Measurements from ENCODE around the gene MMAB. TPM values are rescaled to one million over a fixed set of nuclear protein-coding genes. Genes with fewer than 3 reads are reported as not detected.
A peak's percentile ranks its signal among the peaks of the same experiment; 100 is the strongest.

Gene MMAB
- total RNA-seq, 4 donors from 2014 or later = 20.0 to 25.3 (median 21.0) TPM

DNA sequence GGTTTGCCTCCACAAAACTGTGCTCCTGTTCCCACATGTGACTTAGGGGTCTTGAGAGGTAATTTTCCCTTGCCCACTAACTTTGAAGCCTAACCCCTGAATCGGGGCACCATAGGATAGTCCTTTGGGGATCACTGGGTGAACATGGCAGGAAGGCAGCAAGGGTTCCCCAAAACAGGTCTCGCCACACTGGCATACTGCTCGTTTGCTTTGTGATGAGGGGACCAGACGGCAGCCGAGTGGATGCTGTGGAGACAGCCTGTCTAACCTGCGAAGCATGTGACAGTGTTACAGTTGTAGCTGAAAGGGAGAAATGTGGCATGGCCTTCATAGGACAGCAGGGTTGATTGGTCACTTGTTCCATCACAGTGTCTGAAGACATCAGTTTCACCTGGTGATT, 53.5 kb downstream of the MMAB start:
- H3K36me3 ChIP-seq = peaks cover 73 to 99% (median 84%) of the 10 kb centered on the region in 4 donors
- H3K4me1 ChIP-seq = peaks cover 7 to 26% (median 21%) of the 10 kb centered on the region in 4 donors
- 86% methylated on average over 6 of the region's 6 CpGs for WGBS

DNA sequence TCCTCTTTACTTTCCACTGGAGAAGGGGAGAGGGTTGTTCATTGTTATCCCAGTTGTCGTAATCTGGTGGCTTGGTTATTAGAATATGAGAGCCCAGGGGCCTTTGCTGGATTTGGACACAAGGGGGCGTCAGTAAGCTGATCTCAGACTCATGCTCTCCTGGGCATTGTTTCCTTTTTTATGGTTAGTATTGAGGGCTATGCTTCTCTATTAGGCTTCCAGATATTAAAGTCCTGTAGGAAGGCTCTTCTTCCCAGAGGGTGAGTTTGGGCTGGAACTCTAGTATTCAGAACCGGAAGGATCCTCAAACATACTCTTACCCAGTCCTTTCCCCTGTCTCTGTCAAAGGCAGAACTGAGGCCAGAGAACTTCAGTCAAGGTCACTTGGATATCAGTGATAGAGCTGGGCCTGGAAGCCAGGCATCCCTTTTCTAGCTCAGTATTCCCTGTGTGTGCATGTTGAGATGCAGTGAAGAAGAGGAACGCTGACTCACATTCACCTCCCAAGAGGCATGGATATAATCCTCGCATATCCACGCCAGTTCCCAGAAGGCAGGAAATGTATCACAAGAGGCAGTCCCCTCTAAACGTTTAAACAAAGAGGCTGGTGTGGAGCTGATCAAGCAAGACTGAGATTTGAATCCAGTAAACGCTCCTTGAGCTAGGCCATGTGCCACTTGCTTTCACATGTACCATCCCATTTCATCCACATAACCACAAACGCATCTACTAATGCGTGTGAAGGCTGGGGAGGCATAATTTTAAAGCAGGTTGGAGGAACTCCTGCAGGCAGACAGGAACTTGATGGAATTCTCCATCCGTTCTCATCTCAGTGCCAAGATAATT, 54.3 kb downstream of the MMAB start:
- 52% methylated on average over 10 of the region's 11 CpGs for WGBS
- Histone ChIP-seq H3K4me1 (peaks cover 7 to 26% (median 21%) of the 10 kb centered on the region in 4 donors), H3K27me3 (no peaks in the 10 kb centered on the region), H3K27ac (replicated peaks in 1 of 4) (peak overlapping the region; percentile 20 to 71 (median 34)), H3K4me3 (no peak overlapping the region), H3K9me3 (no peaks in the 10 kb centered on the region), H3K36me3 (peaks cover 70 to 99% (median 83%) of the 10 kb centered on the region in 4 donors)
- no peak for TF ChIP-seq POLR2A (IDR thresholded peaks at IDR 0.05; ENCODE audit: low read depth)
- TF ChIP-seq POLR2AphosphoS5 (IDR thresholded peaks at IDR 0.05) = peak in 1 of 2 donors; percentile 25
- TF ChIP-seq, protein P1, sequence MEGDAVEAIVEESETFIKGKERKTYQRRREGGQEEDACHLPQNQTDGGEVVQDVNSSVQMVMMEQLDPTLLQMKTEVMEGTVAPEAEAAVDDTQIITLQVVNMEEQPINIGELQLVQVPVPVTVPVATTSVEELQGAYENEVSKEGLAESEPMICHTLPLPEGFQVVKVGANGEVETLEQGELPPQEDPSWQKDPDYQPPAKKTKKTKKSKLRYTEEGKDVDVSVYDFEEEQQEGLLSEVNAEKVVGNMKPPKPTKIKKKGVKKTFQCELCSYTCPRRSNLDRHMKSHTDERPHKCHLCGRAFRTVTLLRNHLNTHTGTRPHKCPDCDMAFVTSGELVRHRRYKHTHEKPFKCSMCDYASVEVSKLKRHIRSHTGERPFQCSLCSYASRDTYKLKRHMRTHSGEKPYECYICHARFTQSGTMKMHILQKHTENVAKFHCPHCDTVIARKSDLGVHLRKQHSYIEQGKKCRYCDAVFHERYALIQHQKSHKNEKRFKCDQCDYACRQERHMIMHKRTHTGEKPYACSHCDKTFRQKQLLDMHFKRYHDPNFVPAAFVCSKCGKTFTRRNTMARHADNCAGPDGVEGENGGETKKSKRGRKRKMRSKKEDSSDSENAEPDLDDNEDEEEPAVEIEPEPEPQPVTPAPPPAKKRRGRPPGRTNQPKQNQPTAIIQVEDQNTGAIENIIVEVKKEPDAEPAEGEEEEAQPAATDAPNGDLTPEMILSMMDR (IDR thresholded peaks at IDR 0.05) = peak; percentile 67 to 83 (median 72)
- intact Hi-C loops (cut with DNase I) = loop anchor here (5.0 kb wide), 1 partner anchor 253 kb away; no protein-coding TSS in a partner anchor
- DNase-seq (ENCODE audit: extremely low spot score) = no peak

More for the DNA sequence above, 53.5 kb downstream of the MMAB start:
- peak overlapping the region; percentile 20 to 71 (median 34) for H3K27ac ChIP-seq (replicated peaks in 1 of 4)
- H3K4me3 ChIP-seq = no peak overlapping the region
- no peak for TF ChIP-seq POLR2AphosphoS5 (IDR thresholded peaks at IDR 0.05)
- TF ChIP-seq EP300 (IDR thresholded peaks at IDR 0.05) = no peak
- TF ChIP-seq, protein P1 (IDR thresholded peaks at IDR 0.05) = no peak
- TF ChIP-seq POLR2A (IDR thresholded peaks at IDR 0.05; ENCODE audit: low read depth) = no peak
- intact Hi-C loops (cut with DNase I) = loop anchor here (5.0 kb wide), 1 partner anchor 253 kb away; no protein-coding TSS in a partner anchor
- H3K27me3 ChIP-seq = no peaks in the 10 kb centered on the region
- no peaks in the 10 kb centered on the region for H3K9me3 ChIP-seq
- DNase-seq (ENCODE audit: extremely low spot score) = no peak

DNA sequence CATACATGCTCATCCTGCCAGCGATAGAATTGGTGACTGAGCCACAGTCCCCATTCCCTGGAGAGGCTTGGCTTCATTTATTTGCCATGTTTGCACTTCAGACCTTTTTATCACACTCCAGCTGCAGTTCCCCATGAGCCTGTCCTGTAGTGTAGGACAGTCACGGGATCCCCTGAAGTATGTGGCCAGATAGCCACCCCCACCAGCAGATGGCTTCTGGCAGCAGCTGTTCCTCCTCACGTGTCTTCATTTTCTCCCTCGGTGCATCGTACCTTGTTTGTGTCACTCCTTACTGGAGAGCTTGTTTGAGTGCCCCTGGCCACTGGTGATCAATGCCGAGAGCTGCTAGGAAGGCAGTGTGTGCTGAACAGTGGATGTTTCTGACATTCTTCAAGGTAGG, 55.7 kb downstream of the MMAB start:
- DNase-seq (ENCODE audit: extremely low spot score) = no peak
- WGBS = 72% methylated on average over 6 of the region's 6 CpGs
- peaks cover 66 to 99% (median 83%) of the 10 kb centered on the region in 4 donors for H3K36me3 ChIP-seq

DNA sequence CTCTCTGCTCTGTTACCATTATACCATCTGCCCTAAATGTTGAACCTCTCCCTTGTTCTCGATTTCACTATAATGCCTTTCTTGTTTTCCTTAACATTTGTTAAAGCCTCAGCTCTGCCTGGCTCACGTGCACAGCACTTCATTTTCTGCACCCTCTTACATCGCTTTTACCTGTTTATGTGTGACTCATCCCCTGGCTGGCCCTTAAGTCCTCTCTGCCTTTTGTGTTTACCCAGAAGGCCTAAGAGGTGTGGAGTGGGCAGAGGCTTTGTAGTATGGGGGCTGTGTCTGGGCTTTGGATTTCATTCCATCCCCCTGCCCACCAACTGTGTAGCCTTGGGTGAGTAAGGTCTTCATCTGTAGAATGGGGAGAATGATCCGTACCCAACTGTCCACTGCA, 59.3 kb downstream of the MMAB start:
- no peak overlapping the region for H3K4me3 ChIP-seq
- intact Hi-C loops (cut with DNase I) = no loop called here
- peaks cover 67 to 99% (median 92%) of the 10 kb centered on the region in 4 donors for H3K36me3 ChIP-seq
- H3K4me1 ChIP-seq = peaks cover 7 to 17% (median 9%) of the 10 kb centered on the region in 4 donors
- whole genome bisulfite sequencing = 81% methylated on average over 4 of the region's 4 CpGs
- no peak for DNase-seq (ENCODE audit: extremely low spot score)
- no peaks in the 10 kb centered on the region for H3K27me3 ChIP-seq
- no peak for TF ChIP-seq POLR2A (IDR thresholded peaks at IDR 0.05; ENCODE audit: low read depth)
- TF ChIP-seq, protein P1 (IDR thresholded peaks at IDR 0.05) = no peak
- no peak for TF ChIP-seq EP300 (IDR thresholded peaks at IDR 0.05)
- TF ChIP-seq POLR2AphosphoS5 (IDR thresholded peaks at IDR 0.05) = no peak
- H3K27ac ChIP-seq (replicated peaks in 1 of 4) = no peak overlapping the region
- H3K9me3 ChIP-seq = no peaks in the 10 kb centered on the region

More for the DNA sequence above, 55.7 kb downstream of the MMAB start:
- Histone ChIP-seq H3K27me3 (no peaks in the 10 kb centered on the region), H3K4me1 (peaks cover 7 to 26% (median 21%) of the 10 kb centered on the region in 4 donors), H3K4me3 (no peak overlapping the region), H3K9me3 (no peaks in the 10 kb centered on the region), H3K27ac (replicated peaks in 1 of 4) (peak overlapping the region in 3 of 4 donors; percentile 20 to 71 (median 36))
- intact Hi-C loops (cut with DNase I) = loop anchor here (5.0 kb wide), 1 partner anchor 255 kb away; no protein-coding TSS in a partner anchor
- TF ChIP-seq, protein P1 (IDR thresholded peaks at IDR 0.05) = no peak
- no peak for TF ChIP-seq POLR2AphosphoS5 (IDR thresholded peaks at IDR 0.05)

Measured in esophagus muscularis mucosa (tissue), 4 donors.